ENCODE measurements around the gene ACSL3. TPM values are rescaled to one million over a fixed set of nuclear protein-coding genes. Genes with fewer than 3 reads are reported as not detected.

The ACSL3 gene
- total RNA-seq, 2 donors from 2014 or later, result 52.2 to 54.6 TPM

- DNase-seq (ENCODE audit: low spot score), result no peak
- intact Hi-C loops (cut with DNase I), result no loop called here
Observed at GRCh38 chr2:222928335-222928734, 67.5 kb downstream of the ACSL3 start.

- intact Hi-C loops (cut with DNase I), result no loop called here
- DNase-seq (ENCODE audit: low spot score), result no peak
Observed at GRCh38 chr2:222930862-222931261, 70.0 kb downstream of the ACSL3 start.

GRCh38 chr2:222931659-222932058, 70.8 kb downstream of the ACSL3 start:
- no peak for DNase-seq (ENCODE audit: low spot score)
- intact Hi-C loops (cut with DNase I), result no loop called here

- intact Hi-C loops (cut with DNase I), result no loop called here
- DNase-seq (ENCODE audit: low spot score), result no peak
Observed at GRCh38 chr2:222933458-222933857, 72.6 kb downstream of the ACSL3 start.

GRCh38 chr2:222935688-222936298, 75.0 kb downstream of the ACSL3 start:
- intact Hi-C loops (cut with DNase I), result no loop called here
- DNase-seq (ENCODE audit: low spot score), result no peak

- intact Hi-C loops (cut with DNase I), result no loop called here
- no peak for DNase-seq (ENCODE audit: low spot score)
Observed at GRCh38 chr2:222936705-222937104, 75.9 kb downstream of the ACSL3 start.

- no peak for DNase-seq (ENCODE audit: low spot score)
- intact Hi-C loops (cut with DNase I), result no loop called here
Observed at GRCh38 chr2:222938327-222938726, 77.5 kb downstream of the ACSL3 start.

GRCh38 chr2:222939208-222939856, 78.5 kb downstream of the ACSL3 start:
- intact Hi-C loops (cut with DNase I), result no loop called here
- DNase-seq (ENCODE audit: low spot score), result no peak

GRCh38 chr2:222939979-222940378, 79.1 kb downstream of the ACSL3 start:
- intact Hi-C loops (cut with DNase I), result no loop called here
- no peak for DNase-seq (ENCODE audit: low spot score)

- intact Hi-C loops (cut with DNase I), result no loop called here
- DNase-seq (ENCODE audit: low spot score), result no peak
Observed at GRCh38 chr2:222941510-222942032, 80.7 kb downstream of the ACSL3 start.

- intact Hi-C loops (cut with DNase I), result no loop called here
- DNase-seq (ENCODE audit: low spot score), result no peak
Observed at GRCh38 chr2:222942561-222942960, 81.7 kb downstream of the ACSL3 start.

- intact Hi-C loops (cut with DNase I), result no loop called here
- DNase-seq (ENCODE audit: low spot score), result no peak
Observed at GRCh38 chr2:222942977-222943376, 82.1 kb downstream of the ACSL3 start.

GRCh38 chr2:222943820-222944219, 83.0 kb downstream of the ACSL3 start:
- DNase-seq (ENCODE audit: low spot score), result no peak
- intact Hi-C loops (cut with DNase I), result no loop called here

GRCh38 chr2:222944552-222944951, 83.7 kb downstream of the ACSL3 start:
- no peak for DNase-seq (ENCODE audit: low spot score)
- intact Hi-C loops (cut with DNase I), result no loop called here

GRCh38 chr2:222944971-222945740, 84.3 kb downstream of the ACSL3 start:
- DNase-seq (ENCODE audit: low spot score), result no peak
- intact Hi-C loops (cut with DNase I), result no loop called here

- DNase-seq (ENCODE audit: low spot score), result no peak
- intact Hi-C loops (cut with DNase I), result no loop called here
Observed at GRCh38 chr2:222945887-222946286, 85.1 kb downstream of the ACSL3 start.

- intact Hi-C loops (cut with DNase I), result no loop called here
Observed at GRCh38 chr2:222946700-222947287, 86.0 kb downstream of the ACSL3 start.

GRCh38 chr2:222949073-222949472, 88.2 kb downstream of the ACSL3 start:
- intact Hi-C loops (cut with DNase I), result no loop called here
- DNase-seq (ENCODE audit: low spot score), result no peak

More at GRCh38 chr2:222946700-222947287, 86.0 kb downstream of the ACSL3 start:
- no peak for DNase-seq (ENCODE audit: low spot score)

- intact Hi-C loops (cut with DNase I), result no loop called here
- DNase-seq (ENCODE audit: low spot score), result no peak
Observed at GRCh38 chr2:222949690-222950323, 89.0 kb downstream of the ACSL3 start.

All from posterior vena cava (tissue), 2 donors.